NCI-H2107 (cell line): ENCODE results near the gene UCMA.
"Not testable (repeated sequence)": the region's sequence is repeated elsewhere in the genome, so short reads cannot be mapped to it uniquely, and the experiment has no call there.

ENCODE experiments used
- DNase-seq: peaks from one replicate; lab custom pipeline; 2025; lab: John Stamatoyannopoulos, UW

Gene UCMA

DNA sequence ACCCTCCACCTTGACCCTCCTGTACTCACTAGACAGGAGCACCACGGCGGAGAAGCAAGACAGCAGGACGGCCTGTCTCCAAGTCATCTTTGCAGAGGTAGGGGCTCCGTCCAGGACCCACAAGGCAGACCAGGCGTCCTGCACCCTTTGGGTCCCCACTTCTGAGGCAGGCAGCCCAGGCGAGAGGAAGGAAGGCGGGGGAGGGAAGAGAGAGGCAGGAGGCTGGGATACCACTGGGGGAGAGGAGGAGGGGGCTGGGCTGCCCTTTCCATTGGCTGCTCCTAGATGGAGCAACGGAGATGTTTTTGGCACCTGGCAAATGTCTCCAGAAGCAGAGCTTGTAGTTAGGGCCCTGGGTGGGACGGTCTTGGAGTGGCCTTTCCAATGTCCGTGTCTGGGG, at the start of gene UCMA:
Gene UCMA (minus strand): TSS at position 203 of the 400 bp plus-strand sequence. CDS start 116 bp downstream, at position 87.
- DNase-seq, result no peak

- DNase-seq, result not testable (repeated sequence)
Measured at GRCh38 chr10:13282348-13282747, 48.2 kb upstream of the UCMA start.

DNA sequence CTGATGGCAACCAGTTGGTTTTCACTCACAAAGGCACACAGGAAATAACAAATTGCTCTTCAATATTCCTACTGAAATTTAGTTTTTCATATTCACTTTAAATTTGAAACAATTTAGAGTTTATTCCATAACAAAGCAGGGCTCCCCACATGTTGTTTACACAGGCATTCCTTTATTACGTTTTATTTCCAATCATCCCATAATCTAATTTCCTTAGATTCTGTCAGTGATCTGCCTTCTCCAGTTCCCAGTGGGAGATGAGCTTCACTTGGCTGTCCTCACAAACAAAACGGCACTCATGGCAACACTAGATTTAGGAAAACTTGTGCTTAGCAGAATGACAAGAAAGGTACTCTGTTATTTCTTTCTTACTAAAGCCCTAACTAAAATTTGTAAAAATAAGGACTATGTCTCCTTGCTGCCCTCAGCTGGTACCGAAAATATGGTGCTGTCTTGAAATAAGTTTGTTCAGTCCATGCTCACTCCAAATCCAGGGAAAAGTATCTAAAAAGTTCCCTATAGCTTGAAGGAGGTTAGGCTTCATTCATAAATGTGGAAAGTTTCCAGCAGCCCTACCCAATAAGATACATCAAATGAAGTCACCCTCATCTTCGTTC, 42.7 kb upstream of the UCMA start:
- DNase-seq, result no peak

- DNase-seq, result not testable (repeated sequence)
Measured at GRCh38 chr10:13276146-13276545, 42.0 kb upstream of the UCMA start.

DNA sequence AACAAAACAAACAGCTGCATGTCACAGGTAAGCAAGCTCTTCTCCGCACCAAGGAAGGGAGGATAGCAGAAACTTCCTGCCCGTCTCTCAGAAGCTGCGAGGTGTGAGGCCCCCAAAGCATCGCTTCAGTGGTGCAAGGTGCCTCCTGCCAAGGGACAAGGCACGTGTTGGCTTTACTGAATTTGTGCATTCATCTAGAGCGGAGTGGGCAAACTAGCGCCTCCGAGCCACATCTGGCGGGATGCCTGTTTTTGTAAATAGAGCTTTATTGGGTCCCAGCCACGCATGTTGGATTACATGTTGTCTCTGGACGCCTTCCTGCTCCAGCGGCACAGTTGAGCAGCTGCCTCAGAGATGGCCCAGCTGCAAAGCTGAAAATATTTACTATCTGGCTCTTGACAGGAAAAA, 38.0 kb upstream of the UCMA start:
- DNase-seq, result peak; percentile 29

DNA sequence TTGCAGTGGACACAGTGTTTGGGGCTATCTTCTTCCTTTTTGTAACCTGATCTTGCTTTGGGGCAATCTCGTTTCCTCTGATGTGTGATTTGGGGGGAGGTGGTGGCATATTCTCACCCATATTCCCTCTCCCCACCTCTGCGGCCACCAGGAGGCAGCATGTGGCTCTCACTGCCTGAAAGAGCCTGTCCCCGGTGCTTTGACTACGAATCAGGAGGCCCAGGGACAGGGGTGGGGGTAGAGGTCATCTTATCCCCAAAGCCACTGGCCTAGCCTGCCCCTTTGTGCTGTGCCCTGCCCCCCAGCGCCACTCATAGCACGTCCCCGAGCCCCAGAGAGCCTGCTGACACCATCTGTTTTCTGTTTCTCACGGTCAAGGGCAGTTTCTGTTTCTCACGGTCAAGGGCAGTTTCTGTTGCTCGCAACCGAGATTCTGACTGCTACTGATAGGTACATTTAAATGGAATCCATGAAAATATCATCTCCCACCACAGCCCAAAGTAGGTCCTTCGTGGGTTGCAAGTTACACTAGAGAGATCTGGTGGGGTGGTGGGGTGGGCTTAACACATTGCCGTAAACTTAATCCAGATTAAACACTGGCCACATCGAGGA, 37.5 kb upstream of the UCMA start:
- DNase-seq, result peak; percentile 7

DNA sequence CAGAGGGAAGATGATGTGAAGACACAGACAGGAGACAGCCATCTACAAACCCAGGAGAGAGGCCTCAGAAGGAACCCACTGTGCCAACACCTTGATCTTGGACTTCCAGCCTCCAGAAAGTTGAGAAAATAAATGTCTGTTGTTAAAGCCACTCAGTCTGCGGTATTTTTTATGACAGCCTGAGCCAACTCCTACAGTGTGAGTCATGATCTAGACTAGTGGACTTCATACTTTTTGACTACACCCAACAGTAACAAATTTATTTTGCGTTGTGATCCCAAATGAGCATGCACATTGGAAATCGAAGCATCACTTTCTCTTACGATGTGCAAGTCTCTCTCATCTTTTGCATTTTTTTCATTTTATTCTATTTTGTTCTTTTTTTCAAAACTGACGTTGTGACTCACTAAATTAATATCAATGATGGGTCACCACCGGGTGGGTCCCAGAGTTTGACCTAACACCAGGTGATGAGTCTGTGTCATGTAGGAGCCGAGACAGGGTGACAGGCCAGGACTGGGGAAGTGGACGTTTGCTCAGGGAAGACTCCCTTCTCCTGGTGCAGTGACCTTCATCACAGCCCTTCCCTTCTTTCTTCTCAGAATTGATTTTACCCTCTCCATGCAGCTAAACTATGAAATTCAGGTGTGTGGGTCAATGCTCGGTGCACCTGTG, 36.8 kb upstream of the UCMA start:
- DNase-seq, result no peak

GRCh38 chr10:13268841-13269240, 34.7 kb upstream of the UCMA start:
- no peak for DNase-seq

- DNase-seq, result no peak
Measured at GRCh38 chr10:13268310-13268709, 34.1 kb upstream of the UCMA start.

DNA sequence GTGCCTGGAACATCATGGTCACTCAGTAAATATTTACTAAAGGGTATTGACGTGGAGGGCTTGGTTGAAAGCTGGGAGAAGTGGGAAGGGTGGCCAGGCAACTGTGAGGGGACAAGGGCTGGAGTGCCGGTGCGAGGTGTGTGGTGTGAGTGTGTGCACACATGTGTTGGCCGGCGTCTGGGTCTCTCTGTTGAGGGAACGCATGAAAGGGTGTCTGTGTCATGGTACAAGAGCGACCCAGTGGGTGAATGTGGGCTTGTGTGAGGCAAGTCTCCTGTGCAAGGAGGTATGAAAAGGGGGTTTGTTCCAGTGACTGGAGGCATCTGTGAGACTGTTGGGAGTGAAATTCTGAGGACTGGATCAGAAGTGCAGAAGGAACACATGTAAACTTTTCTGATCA, 29.4 kb upstream of the UCMA start:
- no peak for DNase-seq

DNA sequence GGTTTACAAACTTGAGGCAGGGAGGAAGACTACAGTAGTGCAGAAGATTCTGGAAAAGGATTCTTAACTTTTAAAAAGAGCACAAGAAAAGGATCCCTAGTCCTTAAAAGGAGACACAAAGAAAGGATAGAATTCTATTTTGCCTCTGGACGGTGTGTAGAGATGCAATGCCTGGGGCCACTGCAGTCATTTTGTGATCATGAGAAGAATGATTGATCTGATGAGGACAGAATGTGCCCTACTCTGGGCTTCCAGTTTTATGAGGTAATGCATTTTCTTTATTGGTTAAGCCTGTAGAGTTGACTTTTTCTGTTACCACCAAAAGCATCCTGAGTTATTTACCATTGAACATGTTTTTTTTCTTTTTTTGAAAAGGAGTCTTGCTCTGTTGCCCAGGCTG, 28.3 kb upstream of the UCMA start:
- DNase-seq, result no peak

- no peak for DNase-seq
Measured at GRCh38 chr10:13257621-13258140, 23.5 kb upstream of the UCMA start.

GRCh38 chr10:13256627-13257026, 22.5 kb upstream of the UCMA start:
- no peak for DNase-seq

DNA sequence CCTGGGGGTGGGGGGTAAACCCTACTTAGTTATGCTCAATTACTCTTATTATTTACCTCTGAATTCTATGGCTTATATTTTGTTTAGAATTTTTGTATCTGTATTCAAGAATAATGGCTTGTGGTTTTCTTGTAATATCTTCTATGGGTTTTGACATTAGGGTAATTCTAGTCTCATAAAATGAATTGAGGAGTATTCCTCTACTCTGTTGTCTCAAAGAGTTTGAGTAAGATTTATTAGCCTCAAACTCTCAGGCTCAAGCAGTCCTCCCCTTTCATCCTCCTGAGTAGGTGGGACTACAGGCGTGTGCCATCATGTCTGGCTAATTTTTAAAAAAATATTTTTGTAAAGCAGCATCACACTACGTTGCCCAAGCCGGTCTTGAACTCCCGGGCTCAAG, 19.6 kb upstream of the UCMA start:
- no peak for DNase-seq

GRCh38 chr10:13247784-13248183, 13.6 kb upstream of the UCMA start:
- DNase-seq, result no peak

DNA sequence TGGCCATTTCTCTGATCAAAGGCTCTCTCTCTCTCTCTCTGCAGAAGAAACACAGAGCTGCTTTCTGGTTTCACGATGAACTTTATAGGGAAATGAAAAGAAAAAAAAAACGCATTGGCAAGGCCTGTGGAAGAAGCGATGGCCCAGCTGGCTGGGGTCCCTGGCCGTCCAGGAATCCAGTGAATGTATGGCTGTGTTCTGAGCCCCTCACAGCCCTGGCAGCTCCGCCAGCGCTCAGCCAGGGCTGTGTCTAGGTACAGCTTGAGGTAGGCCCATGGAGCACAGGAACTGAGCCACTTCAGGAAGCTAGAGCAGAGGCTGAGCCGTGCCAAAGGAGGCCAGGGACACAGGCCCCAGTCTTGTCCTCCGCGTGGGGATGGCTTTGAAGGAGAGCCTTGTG, 13.1 kb upstream of the UCMA start:
- DNase-seq, result no peak

GRCh38 chr10:13242260-13242659, 8.1 kb upstream of the UCMA start:
- not testable (repeated sequence) for DNase-seq

- no peak for DNase-seq
Measured at GRCh38 chr10:13241613-13242012, 7.4 kb upstream of the UCMA start.

DNA sequence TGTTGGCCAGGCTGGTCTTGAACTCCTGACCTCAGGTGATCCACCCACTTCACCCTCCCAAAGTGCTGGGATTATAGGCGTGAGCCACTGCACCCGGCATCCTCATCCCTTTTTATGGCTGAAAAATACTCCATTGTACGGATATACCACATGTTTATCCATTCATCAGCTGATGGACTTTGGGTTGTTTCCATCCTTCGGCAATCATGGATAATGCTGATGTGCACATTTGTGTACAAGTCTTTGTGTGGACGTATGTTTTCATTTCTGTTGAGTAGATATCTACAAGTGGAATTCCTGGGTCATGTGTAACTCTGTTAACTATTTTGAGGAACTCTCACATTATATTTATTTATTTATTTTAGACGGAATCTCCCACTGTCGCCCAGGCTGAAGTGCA, 5.7 kb upstream of the UCMA start:
- DNase-seq, result no peak

DNA sequence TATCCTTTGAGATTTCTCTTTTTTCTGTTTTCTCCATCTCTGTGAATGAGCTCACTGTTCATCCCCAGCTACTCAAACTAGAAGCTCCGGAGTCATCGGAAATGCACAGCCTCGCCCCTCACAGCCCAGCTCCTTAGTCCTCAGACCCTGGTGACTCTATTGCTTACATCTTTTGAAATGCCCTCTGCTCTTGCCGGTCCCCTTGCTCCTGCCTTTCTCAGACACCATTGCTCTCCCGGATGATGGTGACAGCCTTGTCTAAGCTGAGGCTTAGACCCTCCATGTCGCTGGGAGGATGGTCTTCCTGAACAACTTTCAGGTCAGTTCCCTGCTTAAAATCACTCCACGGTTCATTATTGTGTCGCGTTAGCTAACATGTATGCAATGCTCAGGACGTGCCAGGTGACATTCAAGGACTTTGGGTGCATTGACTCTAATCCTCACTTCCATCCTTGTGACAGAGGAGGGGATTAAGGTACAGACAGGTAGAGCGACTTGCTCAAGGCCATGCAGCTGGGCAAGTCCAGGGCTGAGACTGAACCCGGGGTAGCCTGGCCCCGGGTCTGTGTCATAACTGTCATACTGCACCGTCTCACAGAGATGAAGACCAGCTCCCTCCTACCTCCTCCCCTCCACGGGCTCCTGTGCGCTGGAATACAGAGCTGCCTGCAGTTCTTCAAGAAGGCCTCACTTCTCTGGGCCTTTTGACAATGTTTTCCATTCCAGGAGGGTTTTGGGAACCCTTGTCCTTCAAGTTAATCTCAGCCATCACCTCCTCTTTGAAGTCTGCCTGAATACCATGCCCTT, 4.3 kb upstream of the UCMA start:
- no peak for DNase-seq

- DNase-seq, result no peak
Measured at GRCh38 chr10:13236638-13237037, 2.5 kb upstream of the UCMA start.

GRCh38 chr10:13234736-13235135, 562 bp upstream of the UCMA start:
- DNase-seq, result not testable (repeated sequence)
